Caco-2 (cell line): ENCODE results near the gene HLTF. TPM values are rescaled to one million over a fixed set of nuclear protein-coding genes. Genes with fewer than 3 reads are reported as not detected.
"Not testable (repeated sequence)": the region's sequence is repeated elsewhere in the genome, so short reads cannot be mapped to it uniquely, and the experiment has no call there.

Experiments used
- BruUV-seq: library from RNA; stranded (reverse); fragments of 400-500 nt; replicated peaks from 2 replicates; lab custom pipeline; 2021; lab: Mats Ljungman, UMichigan
- CTCF ChIA-PET: fragments of 300-600 bp; sonication (Branson Sonifier 250); formaldehyde crosslinking; loops from one replicate; lab custom pipeline; 2022; ENCODE audit warnings: antibody characterized with exemption; lab: Charles Lee
- POLR2A ChIA-PET: fragments of 300-600 bp; sonication (Branson Sonifier 250); formaldehyde crosslinking; loops from one replicate; lab custom pipeline; 2022; ENCODE audit warnings: antibody characterized with exemption; lab: Charles Lee
- DNase-seq, 2 experiments: peaks; one replicate each; pipeline versions ENCODE4 v3.0.0 to v3.0.0-alpha.2; 2020 to 2022
- H3K27me3 ChIP-seq: replicated peaks from 2 replicates; pipeline ENCODE4 v1.6.0; 2011; ENCODE audit warnings: low read length; ENCODE audit not compliant: control insufficient read depth, insufficient read depth
- H3K36me3 ChIP-seq: 2 replicates; pipeline ENCODE4 v1.5.1; 2011; ENCODE audit warnings: low read length; ENCODE audit not compliant: control insufficient read depth, insufficient read depth
- H3K4me1 ChIP-seq: fragments of 250-450 bp; sonication (Bioruptor Pico); 2 replicates; pipeline ENCODE4 v1.5.1; 2020; ENCODE audit warnings: mild to moderate bottlenecking
- H3K4me3 ChIP-seq: 2 replicates; pipeline ENCODE4 v1.5.1; 2011; ENCODE audit warnings: low read depth, mild to moderate bottlenecking, control low read depth, low read length
- H3K9me3 ChIP-seq: fragments of 250-450 bp; sonication (Bioruptor Pico); 2 replicates; pipeline ENCODE4 v1.5.1; 2020; ENCODE audit warnings: mild to moderate bottlenecking, moderate library complexity
- H3K27ac Mint-ChIP-seq: one replicate; pipeline ENCODE4 v1.8.0; 2022; ENCODE audit warnings: mixed read lengths; ENCODE audit not compliant: unreplicated experiment
- H3K27me3 Mint-ChIP-seq: one replicate; pipeline ENCODE4 v1.8.0; 2022; ENCODE audit warnings: mixed read lengths; ENCODE audit not compliant: insufficient read depth, unreplicated experiment
- H3K36me3 Mint-ChIP-seq: one replicate; pipeline ENCODE4 v1.8.0; 2022; ENCODE audit warnings: mild to moderate bottlenecking, mixed read lengths; ENCODE audit not compliant: insufficient read depth, unreplicated experiment
- H3K4me1 Mint-ChIP-seq: one replicate; pipeline ENCODE4 v1.8.0; 2022; ENCODE audit warnings: low read depth, mixed read lengths; ENCODE audit not compliant: unreplicated experiment
- H3K4me3 Mint-ChIP-seq: one replicate; pipeline ENCODE4 v1.8.0; 2022; ENCODE audit warnings: mild to moderate bottlenecking, moderate library complexity, mixed read lengths; ENCODE audit not compliant: unreplicated experiment
- H3K9me3 Mint-ChIP-seq: one replicate; pipeline ENCODE4 v1.8.0; 2022; ENCODE audit warnings: mixed read lengths; ENCODE audit not compliant: unreplicated experiment
- intact Hi-C: fragments of 100-400 bp; cut with micrococcal nuclease; formaldehyde crosslinking; loops from one replicate; pipeline ENCODE4 v1.10.0; 2022; ENCODE audit not compliant: unreplicated experiment
- total RNA-seq: library from RNA; stranded (reverse); gene quantifications from 2 replicates; pipeline ENCODE4 v1.2.3, GENCODE V29; 2022
- TF ChIP-seq, protein P1 (sequence below), 2 experiments: fragments of 200-600 bp in 1 of 2; IDR thresholded peaks; 1 replicate in 1 of 2; 2 replicates in 1 of 2; pipeline versions ENCODE4 v1.5.1 to v1.8.0; 2011 to 2022; ENCODE audit warnings: antibody characterized with exemption in 1 of 2, control low read depth in 1 of 2, inconsistent platforms in 1 of 2, low read depth in 1 of 2, low read length in 1 of 2, mild to moderate bottlenecking in 1 of 2, moderate library complexity in 1 of 2; ENCODE audit not compliant: insufficient read depth in 1 of 2, severe bottlenecking in 1 of 2, unreplicated experiment in 1 of 2

HLTF gene
- total RNA-seq, 1 experiment from 2014 or later: 53.0 TPM

DNA sequence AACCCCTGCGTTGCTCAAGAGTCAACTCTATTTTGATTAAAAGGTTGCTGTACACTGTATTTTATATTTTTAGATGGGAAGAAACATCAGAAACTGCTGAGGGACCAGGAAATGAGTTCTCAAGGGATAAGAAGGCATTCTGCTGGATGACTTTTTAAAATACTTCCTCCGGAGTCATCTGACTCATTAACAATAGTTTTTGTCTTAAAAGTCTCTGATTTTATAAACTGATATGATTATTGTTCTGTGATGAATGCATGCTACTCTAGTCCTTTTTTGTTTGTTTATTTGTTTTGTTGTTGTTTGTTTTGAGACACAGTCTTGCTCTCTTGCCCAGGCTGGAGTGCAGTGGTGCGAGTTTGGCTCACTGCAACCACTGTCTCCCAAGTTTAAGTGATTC lies 18.2 kb upstream of the HLTF start:
- BruUV-seq: no TSS peak
- Histone ChIP-seq H3K4me1 (0 out of 2 replicates have a peak, but pooled peaks cover 3% of the 10 kb centered on the region), H3K4me3 (no peak overlapping the region), H3K36me3 (no peaks in the 10 kb centered on the region), H3K27me3 (no peaks in the 10 kb centered on the region), H3K9me3 (no peaks in the 10 kb centered on the region)
- Mint-ChIP-seq H3K27ac (no peak overlapping the region), H3K4me3 (no peak overlapping the region), H3K27me3 (no peaks in the 10 kb centered on the region), H3K36me3 (no peaks in the 10 kb centered on the region), H3K4me1 (no peaks in the 10 kb centered on the region), H3K9me3 (no peaks in the 10 kb centered on the region)
- CTCF ChIA-PET: no interaction called here
- no peak for DNase-seq
- TF ChIP-seq, protein P1, sequence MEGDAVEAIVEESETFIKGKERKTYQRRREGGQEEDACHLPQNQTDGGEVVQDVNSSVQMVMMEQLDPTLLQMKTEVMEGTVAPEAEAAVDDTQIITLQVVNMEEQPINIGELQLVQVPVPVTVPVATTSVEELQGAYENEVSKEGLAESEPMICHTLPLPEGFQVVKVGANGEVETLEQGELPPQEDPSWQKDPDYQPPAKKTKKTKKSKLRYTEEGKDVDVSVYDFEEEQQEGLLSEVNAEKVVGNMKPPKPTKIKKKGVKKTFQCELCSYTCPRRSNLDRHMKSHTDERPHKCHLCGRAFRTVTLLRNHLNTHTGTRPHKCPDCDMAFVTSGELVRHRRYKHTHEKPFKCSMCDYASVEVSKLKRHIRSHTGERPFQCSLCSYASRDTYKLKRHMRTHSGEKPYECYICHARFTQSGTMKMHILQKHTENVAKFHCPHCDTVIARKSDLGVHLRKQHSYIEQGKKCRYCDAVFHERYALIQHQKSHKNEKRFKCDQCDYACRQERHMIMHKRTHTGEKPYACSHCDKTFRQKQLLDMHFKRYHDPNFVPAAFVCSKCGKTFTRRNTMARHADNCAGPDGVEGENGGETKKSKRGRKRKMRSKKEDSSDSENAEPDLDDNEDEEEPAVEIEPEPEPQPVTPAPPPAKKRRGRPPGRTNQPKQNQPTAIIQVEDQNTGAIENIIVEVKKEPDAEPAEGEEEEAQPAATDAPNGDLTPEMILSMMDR (IDR thresholded peaks at IDR 0.05; ENCODE audit: insufficient read depth in 1 of 2, low read depth in 1 of 2, low read length in 1 of 2, severe bottlenecking in 1 of 2, unreplicated experiment in 1 of 2): no peak
- POLR2A ChIA-PET: no interaction called here
- intact Hi-C loops: no loop called here

DNA sequence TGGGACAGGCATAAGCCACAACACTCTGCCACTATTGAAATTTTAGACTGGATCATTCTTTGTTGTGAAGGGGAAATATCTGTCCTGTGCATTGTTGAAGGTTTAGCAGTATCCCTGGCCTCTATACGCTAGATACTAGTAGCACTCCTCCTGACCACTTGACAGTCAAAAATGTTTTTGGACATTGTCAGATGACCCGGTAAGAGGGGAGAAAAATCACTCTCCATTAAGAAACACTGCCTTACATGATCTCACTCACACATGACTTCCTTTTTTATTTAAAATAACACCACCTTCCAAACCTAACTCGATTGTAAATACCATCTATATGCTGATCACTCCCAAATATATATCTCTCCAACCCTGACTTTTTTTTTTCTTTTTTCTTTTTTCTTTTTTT lies 15.3 kb upstream of the HLTF start:
- H3K9me3 Mint-ChIP-seq: no peaks in the 10 kb centered on the region
- no peaks in the 10 kb centered on the region for H3K36me3 Mint-ChIP-seq
- TF ChIP-seq, protein P1 (IDR thresholded peaks at IDR 0.05; ENCODE audit: insufficient read depth in 1 of 2, low read depth in 1 of 2, low read length in 1 of 2, severe bottlenecking in 1 of 2, unreplicated experiment in 1 of 2): no peak
- H3K27me3 Mint-ChIP-seq: no peaks in the 10 kb centered on the region
- H3K4me3 ChIP-seq: no peak overlapping the region
- no peaks in the 10 kb centered on the region for H3K36me3 ChIP-seq
- no peaks in the 10 kb centered on the region for H3K9me3 ChIP-seq
- H3K4me3 Mint-ChIP-seq: no peak overlapping the region
- CTCF ChIA-PET: no interaction called here
- no TSS peak for BruUV-seq
- H3K4me1 ChIP-seq: no peaks in the 10 kb centered on the region
- intact Hi-C loops: no loop called here
- H3K27me3 ChIP-seq: no peaks in the 10 kb centered on the region
- DNase-seq: no peak
- no peaks in the 10 kb centered on the region for H3K4me1 Mint-ChIP-seq
- no peak overlapping the region for H3K27ac Mint-ChIP-seq
- POLR2A ChIA-PET: no interaction called here

DNA sequence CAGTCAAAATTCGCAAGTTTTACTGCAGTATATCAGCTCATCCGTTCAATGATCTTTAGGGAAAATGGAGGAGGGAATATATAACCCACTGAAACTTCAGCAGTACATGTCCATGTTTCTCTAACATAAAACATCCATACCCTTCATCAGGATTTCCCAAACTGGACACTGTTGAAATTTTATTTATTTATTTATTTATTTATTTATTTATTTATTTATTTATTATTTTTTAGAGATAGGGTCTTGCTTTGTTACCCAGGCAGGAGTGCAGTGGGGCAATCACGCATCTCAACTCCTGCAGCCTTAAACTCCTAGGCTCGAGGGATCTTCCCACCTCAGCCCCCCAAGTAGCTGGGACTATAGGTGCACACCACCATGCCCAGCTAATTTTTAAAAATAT lies 14.8 kb upstream of the HLTF start:
- no TSS peak for BruUV-seq
- Mint-ChIP-seq H3K4me1 (no peaks in the 10 kb centered on the region), H3K9me3 (no peaks in the 10 kb centered on the region), H3K27ac (no peak overlapping the region), H3K36me3 (no peaks in the 10 kb centered on the region), H3K4me3 (no peak overlapping the region), H3K27me3 (no peaks in the 10 kb centered on the region)
- CTCF ChIA-PET: no interaction called here
- no peak overlapping the region for H3K4me3 ChIP-seq
- H3K9me3 ChIP-seq: no peaks in the 10 kb centered on the region
- H3K4me1 ChIP-seq: no peaks in the 10 kb centered on the region
- no peaks in the 10 kb centered on the region for H3K36me3 ChIP-seq
- DNase-seq: no peak
- TF ChIP-seq, protein P1 (IDR thresholded peaks at IDR 0.05; ENCODE audit: insufficient read depth in 1 of 2, low read depth in 1 of 2, low read length in 1 of 2, severe bottlenecking in 1 of 2, unreplicated experiment in 1 of 2): no peak
- intact Hi-C loops: no loop called here
- POLR2A ChIA-PET: no interaction called here
- H3K27me3 ChIP-seq: no peaks in the 10 kb centered on the region

DNA sequence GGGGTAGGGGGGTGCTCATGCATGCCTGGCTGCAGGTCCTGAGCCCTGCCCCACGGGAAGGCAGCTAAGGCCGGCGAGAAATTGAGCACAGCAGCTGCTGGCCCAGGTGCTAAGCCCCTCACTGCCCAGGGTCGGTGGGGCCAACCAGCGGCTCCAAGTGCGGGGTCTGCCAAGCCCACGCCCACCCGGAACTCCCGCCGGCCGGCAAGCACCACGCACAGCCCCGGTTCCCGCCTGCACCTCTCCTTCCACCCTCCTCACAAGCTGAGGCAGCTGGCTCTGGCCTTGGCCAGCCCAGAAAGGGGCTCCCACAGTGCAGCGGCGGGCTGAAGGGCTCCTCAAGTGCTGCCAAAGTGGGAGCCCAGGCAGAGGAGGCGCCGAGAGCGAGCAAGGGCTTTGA lies 11.7 kb upstream of the HLTF start:
- CTCF ChIA-PET, intact Hi-C loops: not testable (repeated sequence)

More for the DNA sequence above, 11.7 kb upstream of the HLTF start:
- H3K9me3 Mint-ChIP-seq, H3K27me3 ChIP-seq, POLR2A ChIA-PET, H3K36me3 ChIP-seq, H3K4me3 ChIP-seq, H3K27ac Mint-ChIP-seq, H3K27me3 Mint-ChIP-seq, H3K9me3 ChIP-seq, DNase-seq, H3K4me3 Mint-ChIP-seq, H3K4me1 Mint-ChIP-seq, H3K36me3 Mint-ChIP-seq, H3K4me1 ChIP-seq, BruUV-seq: not testable (repeated sequence)
